Renal pelvis (tissue), 4 donors: ENCODE results near the gene NIN. TPM values are rescaled to one million over a fixed set of nuclear protein-coding genes. Genes with fewer than 3 reads are reported as not detected.
A peak's percentile ranks its signal among the peaks of the same experiment; 100 is the strongest.

Experiments used
- DNase-seq: peaks from one replicate; pipeline ENCODE4 v3.0.0-alpha.2; 2013
- polyA plus RNA-seq, 3 donors: library from polyadenylated mRNA; unstranded; fragments of 120-200 nt; gene quantifications; one replicate each; pipeline ENCODE4 v1.2.1, GENCODE V29; 2013; ENCODE audit not compliant: insufficient read length in 3 of 3

The NIN gene
- polyA plus RNA-seq, 3 donors: 28.5 to 38.2 (median 38.1) TPM

DNA sequence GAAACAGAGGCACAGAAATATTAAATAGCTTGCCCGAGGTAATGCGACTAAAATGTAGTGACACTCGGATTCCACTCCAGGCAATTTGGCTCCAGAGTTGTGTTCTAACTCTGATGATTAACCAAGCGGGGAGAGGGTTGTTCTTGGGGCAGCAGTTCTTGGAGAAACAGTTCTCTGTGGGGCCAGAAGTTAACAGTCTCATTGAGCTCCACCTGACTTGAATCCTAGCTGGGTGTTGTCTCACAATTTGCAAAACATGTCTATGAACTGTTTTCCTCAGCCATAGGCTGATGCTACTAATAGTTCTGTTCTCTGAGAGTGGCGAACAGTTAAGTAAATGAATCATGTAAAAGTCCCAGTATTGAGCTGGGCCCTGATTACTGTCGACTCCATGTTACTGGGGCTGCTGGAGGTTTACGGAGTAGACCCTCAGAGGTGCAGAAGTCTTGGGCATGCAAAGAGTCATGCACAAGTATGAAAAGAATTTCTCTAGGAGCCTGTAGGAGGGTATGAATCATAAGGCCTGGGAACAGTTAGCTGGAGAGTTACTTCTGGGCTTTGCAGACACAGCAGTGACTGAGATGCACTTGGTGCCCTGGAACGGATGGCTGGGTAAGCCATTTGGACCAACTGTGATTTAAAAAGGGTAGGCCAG, 15.4 kb upstream of the NIN start:
- no peak for DNase-seq

- no peak for DNase-seq
Observed at GRCh38 chr14:50845166-50845565, 14.2 kb upstream of the NIN start.

GRCh38 chr14:50844391-50844790, 13.4 kb upstream of the NIN start:
- no peak for DNase-seq

DNA sequence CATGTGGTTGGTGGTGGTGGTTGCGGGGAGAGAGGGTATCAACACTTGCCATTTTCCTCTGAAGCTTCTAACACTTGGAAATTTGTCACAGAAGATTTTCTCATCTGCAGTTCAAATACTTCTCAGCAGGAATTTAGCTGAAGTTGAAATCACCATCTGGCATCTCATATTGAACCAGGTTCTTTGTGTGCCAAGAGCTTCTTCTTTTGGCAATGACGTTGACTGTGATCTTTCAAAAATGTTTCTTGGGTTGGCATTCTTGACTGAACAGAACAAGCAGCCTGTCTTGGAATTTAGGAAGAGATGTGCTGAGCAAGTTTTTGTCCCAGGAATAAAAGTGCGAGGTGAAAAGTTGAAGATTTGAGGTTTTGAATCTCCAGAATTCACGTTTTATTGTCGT, 8.7 kb upstream of the NIN start:
- DNase-seq: no peak

DNA sequence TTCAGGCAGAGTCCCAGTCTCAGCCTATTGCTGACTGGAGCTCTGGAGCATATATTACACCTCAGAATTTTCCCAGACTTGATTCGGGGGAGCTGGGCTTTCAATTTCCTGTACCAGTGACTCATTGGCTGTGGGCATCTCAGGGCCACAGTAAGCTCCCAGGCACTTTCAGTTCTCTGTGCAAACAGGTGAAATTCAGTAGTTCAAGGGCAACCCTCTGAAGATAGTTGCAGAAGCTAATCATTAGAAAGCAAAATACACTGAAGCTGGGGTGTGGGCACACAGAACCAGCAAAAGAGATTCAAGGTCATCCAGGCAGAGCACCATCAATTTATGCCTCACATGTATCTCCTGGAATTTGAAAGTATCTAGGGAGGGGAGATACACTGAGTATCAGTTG, 8.1 kb upstream of the NIN start:
- no peak for DNase-seq

DNA sequence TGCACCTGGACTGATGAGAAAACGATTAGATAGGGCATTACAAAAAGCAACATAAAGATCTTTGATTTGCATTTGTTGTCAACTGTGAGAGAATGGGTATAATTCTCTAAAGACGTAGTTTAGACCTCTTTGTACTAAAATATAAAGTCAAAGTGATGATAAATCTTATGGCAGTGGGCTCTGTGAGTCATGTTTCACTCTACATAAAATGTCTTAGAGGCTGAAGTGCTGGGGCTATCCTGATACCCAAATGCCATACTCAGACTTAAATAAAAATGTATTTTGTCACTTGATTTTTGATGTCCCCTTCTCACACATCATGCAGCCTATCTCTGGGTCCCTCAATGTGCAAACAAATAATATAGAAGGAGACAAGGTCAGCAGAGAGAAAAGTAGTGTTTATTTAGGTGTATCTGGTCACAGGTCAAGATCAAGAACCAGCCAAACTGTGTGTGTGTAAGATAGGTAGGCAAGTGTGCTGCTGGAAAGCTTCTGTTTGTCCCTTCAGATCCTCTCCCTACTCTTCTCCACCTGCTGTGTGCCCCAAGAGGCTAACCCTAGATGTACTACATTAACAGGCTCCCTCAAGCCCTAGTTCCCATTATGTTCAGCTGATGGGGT, 7.0 kb upstream of the NIN start:
- DNase-seq: no peak

- DNase-seq: no peak
Observed at GRCh38 chr14:50837271-50837670, 6.3 kb upstream of the NIN start.

DNA sequence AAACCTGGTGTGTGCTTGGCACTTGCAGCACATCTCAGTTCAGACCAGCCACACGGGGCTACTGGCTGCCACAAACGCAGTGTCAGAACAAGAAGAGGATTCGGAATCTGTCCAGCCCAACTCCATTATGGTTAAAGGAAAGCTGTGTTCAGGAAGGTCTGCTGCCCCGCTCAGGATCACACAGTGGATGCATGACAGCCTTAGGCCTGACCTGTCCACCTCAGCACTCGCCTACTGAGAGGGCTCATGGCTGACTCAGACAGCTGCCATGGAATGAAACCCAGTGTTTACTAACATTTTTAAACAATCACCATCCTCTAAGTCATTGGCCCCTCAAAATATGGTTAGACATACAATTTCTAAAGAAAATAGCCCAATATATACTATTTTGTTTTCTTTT, 5.6 kb upstream of the NIN start:
- DNase-seq: no peak

DNA sequence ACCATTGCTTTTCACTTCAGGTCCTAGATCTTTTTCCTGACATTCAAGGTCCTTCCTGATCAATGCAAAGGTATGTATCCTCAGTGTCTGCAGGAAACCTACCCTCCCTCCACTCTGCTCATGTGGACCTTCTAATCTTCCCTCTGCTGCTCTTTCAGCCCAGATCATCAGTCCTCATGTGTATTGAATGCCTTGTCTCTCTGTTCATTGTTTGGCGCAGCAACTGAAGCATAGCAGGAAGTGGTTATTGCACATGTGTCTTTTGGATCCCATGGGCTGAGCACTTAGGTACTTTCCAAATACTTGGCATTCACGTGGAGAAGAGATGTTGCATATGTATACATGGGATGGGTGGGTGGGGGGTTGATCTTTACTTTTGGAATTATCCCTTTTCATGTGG, 4.3 kb upstream of the NIN start:
- no peak for DNase-seq

DNA sequence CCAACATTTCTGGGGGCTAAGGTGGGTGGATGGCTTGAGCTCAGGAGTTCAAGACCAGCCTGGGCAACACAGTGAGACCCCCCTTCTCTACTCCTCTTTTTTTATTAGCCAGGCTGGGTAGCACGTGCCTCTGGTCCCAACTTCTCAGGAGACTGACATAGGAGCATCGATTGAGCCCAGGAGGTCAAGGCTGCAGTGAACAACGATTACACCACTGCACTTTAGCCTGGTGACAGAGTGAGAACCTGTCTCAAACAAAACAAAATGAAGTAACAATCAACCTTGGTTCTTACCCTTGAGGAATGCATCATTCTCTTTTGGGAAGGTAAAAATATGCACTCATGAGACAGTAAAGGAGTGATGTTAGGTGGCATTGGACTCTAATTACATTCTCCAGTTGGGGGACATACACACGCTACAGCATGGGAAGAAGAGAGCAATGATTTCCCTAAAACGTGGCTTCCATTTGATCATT, 3.9 kb upstream of the NIN start:
- DNase-seq: no peak

- no peak for DNase-seq
Observed at GRCh38 chr14:50832935-50833630, 2.1 kb upstream of the NIN start.

- peak; percentile 36 for DNase-seq
Observed at GRCh38 chr14:50831726-50832168, 785 bp upstream of the NIN start.

GRCh38 chr14:50830044-50830931, 674 bp downstream of the NIN start:
- DNase-seq: peak; percentile 36

- DNase-seq: no peak
Observed at GRCh38 chr14:50829489-50830043, 1.4 kb downstream of the NIN start.

GRCh38 chr14:50828721-50829488, 2.1 kb downstream of the NIN start:
- no peak for DNase-seq

DNA sequence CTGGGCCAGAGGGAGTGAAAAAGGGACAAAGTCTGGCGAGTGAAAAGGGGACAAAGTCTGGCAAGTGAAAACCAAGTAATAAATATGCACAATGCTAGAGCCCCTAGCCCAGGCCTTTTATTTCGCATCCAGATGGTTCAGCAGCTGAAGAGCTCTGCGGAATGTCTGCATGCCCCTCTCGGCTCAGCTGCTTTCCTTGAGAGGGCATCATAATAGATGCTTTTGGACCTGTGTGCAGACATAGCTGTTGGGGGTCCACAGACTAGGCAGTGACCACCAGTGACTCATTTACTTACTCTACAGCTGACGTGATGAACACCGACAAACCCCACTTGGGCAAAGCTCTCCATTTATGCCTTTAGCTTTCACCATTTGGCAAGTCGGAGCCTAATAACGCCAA, 4.3 kb downstream of the NIN start:
- DNase-seq: no peak

DNA sequence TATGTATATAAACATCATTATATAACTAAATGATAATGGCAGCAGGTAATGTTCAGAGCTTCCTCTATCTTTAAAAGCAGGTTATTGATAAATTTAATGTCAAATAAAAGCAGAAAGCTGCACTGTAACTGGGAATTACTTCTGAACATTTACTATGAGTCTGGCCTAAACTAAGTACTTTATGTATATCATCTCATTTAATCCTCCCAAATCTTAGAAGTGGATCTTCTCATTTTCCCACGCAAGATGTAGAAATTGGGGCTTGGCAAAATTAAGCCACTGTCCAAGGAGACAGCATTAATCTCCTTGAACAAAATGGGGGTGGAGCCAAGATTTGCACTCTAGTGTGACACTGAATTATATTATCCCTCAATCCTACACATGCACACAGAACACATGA, 5.7 kb downstream of the NIN start:
- no peak for DNase-seq

- no peak for DNase-seq
Observed at GRCh38 chr14:50823762-50824636, 7.0 kb downstream of the NIN start.

GRCh38 chr14:50823051-50823761, 7.8 kb downstream of the NIN start:
- no peak for DNase-seq
